Measurements from ENCODE around the gene ERBB2.

ERBB2 gene

GRCh38 chr17:39659279-39660010 is 40.4 kb upstream of the ERBB2 start:
- Histone ChIP-seq H3K4me3 (peak overlapping the region; percentile 42), H3K4me2 (peak overlapping the region; percentile 89), H4K20me1 (peaks cover 78% of the 10 kb centered on the region), H3K27me3 (peaks cover 5% of the 10 kb centered on the region; the same call in 1 of the 2 replicates), H3K27ac (peak overlapping the region; percentile 83), H3K36me3 (peaks cover 59% of the 10 kb centered on the region), H3K9ac (peak overlapping the region; percentile 69), H3K4me1 (peaks cover 81% of the 10 kb centered on the region), H3K9me3 (no peaks in the 10 kb centered on the region)
- TF ChIP-seq Cebpa-rat (IDR thresholded peaks at IDR 0.05): no peak

- Histone ChIP-seq H3K9me3 (no peaks in the 10 kb centered on the region), H3K4me2 (peak overlapping the region; percentile 89), H3K4me3 (peak overlapping the region; percentile 42), H3K27ac (peak overlapping the region; percentile 83), H3K4me1 (peaks cover 81% of the 10 kb centered on the region), H3K27me3 (peaks cover 5% of the 10 kb centered on the region; the same call in 1 of the 2 replicates), H4K20me1 (peaks cover 78% of the 10 kb centered on the region), H3K9ac (peak overlapping the region; percentile 69), H3K36me3 (peaks cover 54% of the 10 kb centered on the region)
- no peak for TF ChIP-seq Cebpa-rat (IDR thresholded peaks at IDR 0.05)
These were observed 39.9 kb upstream of the ERBB2 start for GRCh38 chr17:39660011-39660360.

GRCh38 chr17:39660397-39661385 is 39.2 kb upstream of the ERBB2 start:
- Histone ChIP-seq H3K27ac (peak overlapping the region; percentile 83), H3K4me3 (peak overlapping the region; percentile 42)

GRCh38 chr17:39661744-39662541 is 37.9 kb upstream of the ERBB2 start:
- H3K4me1 ChIP-seq: peaks cover 99% of the 10 kb centered on the region
- TF ChIP-seq Cebpa-rat (IDR thresholded peaks at IDR 0.05): no peak
- H3K4me2 ChIP-seq: peak overlapping the region; percentile 89
- peaks cover 73% of the 10 kb centered on the region for H4K20me1 ChIP-seq
- 0 out of 2 replicates have a peak overlapping the region, but pooled peaks have one; percentile 28 for H3K9ac ChIP-seq
- H3K9me3 ChIP-seq: no peaks in the 10 kb centered on the region
- peak overlapping the region; percentile 52; the same call in 1 of the 2 replicates for H3K27ac ChIP-seq
- H3K27me3 ChIP-seq: peaks cover 19% of the 10 kb centered on the region
- peaks cover 42% of the 10 kb centered on the region for H3K36me3 ChIP-seq
- no peak overlapping the region for H3K4me3 ChIP-seq

More at GRCh38 chr17:39660397-39661385, 39.2 kb upstream of the ERBB2 start:
- H3K4me2 ChIP-seq: peak overlapping the region; percentile 89
- H3K9me3 ChIP-seq: no peaks in the 10 kb centered on the region
- peak overlapping the region; percentile 69 for H3K9ac ChIP-seq
- H3K27me3 ChIP-seq: peaks cover 6% of the 10 kb centered on the region; the same call in 1 of the 2 replicates
- no peak for TF ChIP-seq Cebpa-rat (IDR thresholded peaks at IDR 0.05)
- peaks cover 78% of the 10 kb centered on the region for H4K20me1 ChIP-seq
- peaks cover 87% of the 10 kb centered on the region for H3K4me1 ChIP-seq
- H3K36me3 ChIP-seq: peaks cover 51% of the 10 kb centered on the region

DNA sequence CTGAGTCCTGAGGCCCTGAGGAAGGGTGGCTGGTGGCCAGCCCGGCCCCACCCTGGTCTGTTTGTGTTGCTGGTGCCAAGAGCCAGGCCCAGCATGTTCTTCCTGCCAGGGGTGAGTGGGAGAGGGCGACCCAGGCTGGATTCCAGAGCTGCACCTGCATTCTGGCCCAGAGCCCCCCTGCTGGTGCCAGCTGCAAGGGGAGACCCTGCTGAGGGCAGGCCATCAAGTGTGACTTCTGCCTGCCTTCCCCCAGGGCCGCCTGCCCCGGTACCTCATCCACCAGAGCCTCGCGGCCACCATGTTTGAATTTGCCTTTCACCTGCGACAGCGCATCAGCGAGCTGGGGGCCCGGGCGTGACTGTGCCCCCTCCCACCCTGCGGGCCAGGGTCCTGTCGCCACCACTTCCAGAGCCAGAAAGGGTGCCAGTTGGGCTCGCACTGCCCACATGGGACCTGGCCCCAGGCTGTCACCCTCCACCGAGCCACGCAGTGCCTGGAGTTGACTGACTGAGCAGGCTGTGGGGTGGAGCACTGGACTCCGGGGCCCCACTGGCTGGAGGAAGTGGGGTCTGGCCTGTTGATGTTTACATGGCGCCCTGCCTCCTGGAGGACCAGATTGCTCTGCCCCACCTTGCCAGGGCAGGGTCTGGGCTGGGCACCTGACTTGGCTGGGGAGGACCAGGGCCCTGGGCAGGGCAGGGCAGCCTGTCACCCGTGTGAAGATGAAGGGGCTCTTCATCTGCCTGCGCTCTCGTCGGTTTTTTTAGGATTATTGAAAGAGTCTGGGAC is 37.1 kb upstream of the ERBB2 start:
- no peak for TF ChIP-seq Cebpa-rat (IDR thresholded peaks at IDR 0.05)
- Histone ChIP-seq H3K27ac (peak overlapping the region; percentile 52; the same call in 1 of the 2 replicates), H3K9ac (no peak overlapping the region), H3K4me2 (peak overlapping the region; percentile 89), H3K4me3 (no peak overlapping the region), H4K20me1 (peaks cover 70% of the 10 kb centered on the region), H3K36me3 (peaks cover 35% of the 10 kb centered on the region), H3K27me3 (peaks cover 27% of the 10 kb centered on the region), H3K9me3 (no peaks in the 10 kb centered on the region), H3K4me1 (peaks cover 98% of the 10 kb centered on the region)

DNA sequence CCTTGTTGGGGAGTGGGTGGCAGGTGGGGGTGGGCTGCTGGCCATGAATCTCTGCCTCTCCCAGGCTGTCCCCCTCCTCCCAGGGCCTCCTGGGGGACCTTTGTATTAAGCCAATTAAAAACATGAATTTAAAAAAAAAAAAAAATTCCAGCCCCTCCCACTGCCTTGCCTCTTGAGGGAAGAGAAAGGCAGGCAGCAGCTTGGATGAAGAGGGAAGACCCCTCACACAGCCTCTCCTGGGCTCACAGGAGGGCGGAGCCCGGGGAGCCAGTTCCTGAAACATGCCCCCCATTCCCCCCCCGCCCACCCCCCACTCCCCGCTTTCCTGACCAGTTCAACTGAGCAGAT is 36.5 kb upstream of the ERBB2 start:
- Histone ChIP-seq H3K9ac (no peak overlapping the region), H3K4me1 (peaks cover 96% of the 10 kb centered on the region), H4K20me1 (peaks cover 64% of the 10 kb centered on the region), H3K27me3 (peaks cover 27% of the 10 kb centered on the region), H3K9me3 (no peaks in the 10 kb centered on the region), H3K36me3 (peaks cover 29% of the 10 kb centered on the region), H3K4me3 (no peak overlapping the region), H3K4me2 (peak overlapping the region; percentile 89), H3K27ac (no peak overlapping the region)
- no peak for TF ChIP-seq Cebpa-rat (IDR thresholded peaks at IDR 0.05)

- Histone ChIP-seq H3K27ac (peak overlapping the region; percentile 35; the same call in 1 of the 2 replicates), H3K4me1 (peaks cover 96% of the 10 kb centered on the region)
These were observed 35.9 kb upstream of the ERBB2 start for GRCh38 chr17:39663688-39664580.

More at GRCh38 chr17:39663688-39664580, 35.9 kb upstream of the ERBB2 start:
- Histone ChIP-seq H3K4me2 (peak overlapping the region; percentile 86), H3K9me3 (no peaks in the 10 kb centered on the region), H4K20me1 (peaks cover 58% of the 10 kb centered on the region), H3K36me3 (peaks cover 28% of the 10 kb centered on the region), H3K27me3 (peaks cover 33% of the 10 kb centered on the region), H3K4me3 (no peak overlapping the region), H3K9ac (no peak overlapping the region)
- no peak for TF ChIP-seq Cebpa-rat (IDR thresholded peaks at IDR 0.05)

Measured in BLaER1 (cell line).